DOHH2 (cell line): ENCODE measurements around the gene ASB13.

Experiments used
- EZH2phosphoT487 ChIP-seq: fragments of 200-600 bp; sonication (generic); IDR thresholded peaks from 2 replicates; pipeline ENCODE4 v1.6.1; 2017; ENCODE audit warnings: borderline replicate concordance, mild to moderate bottlenecking, antibody characterized with exemption, low read length, moderate library complexity, mixed read lengths
- TF ChIP-seq, protein P1 (sequence below): fragments of 200-600 bp; sonication (generic); IDR thresholded peaks from one replicate; pipeline ENCODE4 v1.5.1; 2014; ENCODE audit warnings: antibody characterized with exemption, mild to moderate bottlenecking, low read depth, low read length; ENCODE audit not compliant: poor library complexity, severe bottlenecking

DNA sequence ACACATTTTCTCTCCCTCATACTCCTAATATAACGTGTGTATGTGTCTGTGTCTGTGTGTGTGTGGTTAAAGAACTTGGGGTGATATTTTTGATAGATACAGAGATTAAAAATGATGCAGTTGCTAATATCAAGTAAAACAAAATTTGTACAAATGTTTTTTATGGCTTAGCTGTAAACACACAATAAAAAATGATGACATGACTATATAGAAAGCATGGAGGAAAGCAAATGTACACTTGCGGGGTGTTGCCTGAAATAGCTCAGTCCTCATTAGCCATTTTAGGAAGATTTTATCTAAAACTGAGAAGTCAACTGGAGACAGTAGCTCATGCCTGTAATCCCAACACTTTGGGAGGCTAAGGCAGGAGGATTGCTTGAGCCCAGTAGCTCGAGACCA, 12.6 kb upstream of the ASB13 start:
- TF ChIP-seq, protein P1, sequence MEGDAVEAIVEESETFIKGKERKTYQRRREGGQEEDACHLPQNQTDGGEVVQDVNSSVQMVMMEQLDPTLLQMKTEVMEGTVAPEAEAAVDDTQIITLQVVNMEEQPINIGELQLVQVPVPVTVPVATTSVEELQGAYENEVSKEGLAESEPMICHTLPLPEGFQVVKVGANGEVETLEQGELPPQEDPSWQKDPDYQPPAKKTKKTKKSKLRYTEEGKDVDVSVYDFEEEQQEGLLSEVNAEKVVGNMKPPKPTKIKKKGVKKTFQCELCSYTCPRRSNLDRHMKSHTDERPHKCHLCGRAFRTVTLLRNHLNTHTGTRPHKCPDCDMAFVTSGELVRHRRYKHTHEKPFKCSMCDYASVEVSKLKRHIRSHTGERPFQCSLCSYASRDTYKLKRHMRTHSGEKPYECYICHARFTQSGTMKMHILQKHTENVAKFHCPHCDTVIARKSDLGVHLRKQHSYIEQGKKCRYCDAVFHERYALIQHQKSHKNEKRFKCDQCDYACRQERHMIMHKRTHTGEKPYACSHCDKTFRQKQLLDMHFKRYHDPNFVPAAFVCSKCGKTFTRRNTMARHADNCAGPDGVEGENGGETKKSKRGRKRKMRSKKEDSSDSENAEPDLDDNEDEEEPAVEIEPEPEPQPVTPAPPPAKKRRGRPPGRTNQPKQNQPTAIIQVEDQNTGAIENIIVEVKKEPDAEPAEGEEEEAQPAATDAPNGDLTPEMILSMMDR = no peak
- TF ChIP-seq EZH2phosphoT487 = no peak
